NCI-H128 (cell line): ENCODE data around the gene KRT73.

Experiments used
- DNase-seq: peaks from one replicate; lab custom pipeline; 2025; ENCODE audit not compliant: unreplicated experiment; lab: John Stamatoyannopoulos, UW

Gene KRT73

GRCh38 chr12:52618216-52618615, at the start of gene KRT73:
KRT73 (minus strand) TSS chr12:52618559; CDS start chr12:52618524, 35 bp downstream.
- DNase-seq, result no peak

GRCh38 chr12:52667931-52668330, 49.6 kb upstream of the KRT73 start:
- DNase-seq, result no peak

- no peak for DNase-seq
Observed at GRCh38 chr12:52667509-52667908, 49.1 kb upstream of the KRT73 start.

DNA sequence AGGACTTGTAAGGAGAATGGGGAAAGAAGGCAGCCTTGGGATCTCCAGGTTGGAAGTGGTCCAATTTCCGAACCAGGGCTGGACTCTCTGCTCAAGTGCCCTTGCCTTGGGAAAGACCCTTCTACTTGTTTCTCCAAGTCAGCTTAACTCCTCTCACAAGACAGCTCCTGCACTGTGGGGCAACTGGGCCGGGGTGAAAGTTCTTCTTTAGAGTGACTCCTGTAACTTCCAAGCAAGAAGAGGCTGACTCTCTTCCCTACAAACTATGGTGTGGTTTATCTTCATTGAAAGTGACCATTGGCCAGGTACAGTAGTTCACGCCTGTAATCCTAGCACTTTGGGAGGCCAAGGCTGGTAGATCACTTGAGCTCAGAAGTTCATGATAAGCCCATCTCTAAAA, 48.1 kb upstream of the KRT73 start:
- no peak for DNase-seq

- DNase-seq, result no peak
Observed at GRCh38 chr12:52663420-52663819, 45.1 kb upstream of the KRT73 start.

GRCh38 chr12:52662918-52663229, 44.5 kb upstream of the KRT73 start:
- DNase-seq, result no peak

DNA sequence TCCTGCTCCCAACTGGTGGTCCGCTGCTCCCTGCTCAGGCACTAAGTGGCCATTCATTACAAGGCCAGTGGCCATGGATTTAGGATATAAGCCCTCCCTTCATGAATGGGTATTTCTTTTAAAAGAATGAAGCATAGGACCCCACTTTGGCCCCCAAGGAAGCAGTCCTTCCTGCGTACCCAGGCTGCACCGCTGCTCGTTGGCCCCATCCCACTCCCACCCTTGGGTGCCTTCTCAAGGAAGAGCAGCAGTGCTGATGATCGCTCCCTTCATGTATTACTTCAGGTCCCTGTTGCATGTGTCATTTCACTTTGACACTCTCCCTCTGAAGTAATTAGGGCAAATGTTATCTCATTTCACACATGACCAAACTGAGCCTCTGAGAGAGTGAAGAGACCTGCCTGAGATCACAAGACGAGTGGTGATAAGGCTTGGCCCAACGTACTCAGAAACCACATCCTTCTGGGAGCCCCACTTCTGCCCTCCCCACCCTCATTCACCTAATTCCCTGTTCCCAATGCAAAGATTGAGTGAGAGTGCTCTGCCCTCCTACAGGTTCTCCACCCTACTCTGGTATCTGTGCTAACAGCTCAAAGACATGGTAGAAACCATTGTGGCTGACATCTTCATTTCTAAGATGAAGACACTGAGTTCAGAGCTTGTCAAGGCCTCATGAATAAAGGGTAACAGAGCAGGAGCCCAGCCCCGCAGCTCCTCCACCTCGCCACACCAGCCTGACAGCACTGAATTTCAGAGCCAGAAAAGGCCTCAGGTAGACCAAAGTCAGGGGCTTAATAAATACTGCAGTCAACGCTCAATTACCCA, 43.9 kb upstream of the KRT73 start:
- DNase-seq, result no peak

DNA sequence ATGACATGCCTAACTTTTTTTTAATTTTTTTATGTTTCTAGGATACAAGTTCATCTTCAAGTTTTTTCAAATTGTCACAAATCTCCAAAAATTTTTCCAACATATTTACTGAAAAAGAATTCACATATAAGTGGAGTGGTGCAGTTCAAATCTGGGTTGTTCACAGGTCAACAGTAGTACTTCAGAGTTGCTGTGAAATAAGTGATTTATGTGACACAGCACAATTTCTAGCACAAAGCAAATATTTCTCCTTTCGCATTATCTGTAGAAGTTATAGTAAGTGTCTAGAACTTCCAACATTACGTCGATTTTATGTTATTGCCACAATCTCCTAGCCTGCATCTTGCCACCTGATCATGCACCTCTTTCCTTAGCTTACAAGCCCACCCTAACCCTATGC, 43.3 kb upstream of the KRT73 start:
- no peak for DNase-seq

GRCh38 chr12:52660934-52661499, 42.7 kb upstream of the KRT73 start:
- no peak for DNase-seq

DNA sequence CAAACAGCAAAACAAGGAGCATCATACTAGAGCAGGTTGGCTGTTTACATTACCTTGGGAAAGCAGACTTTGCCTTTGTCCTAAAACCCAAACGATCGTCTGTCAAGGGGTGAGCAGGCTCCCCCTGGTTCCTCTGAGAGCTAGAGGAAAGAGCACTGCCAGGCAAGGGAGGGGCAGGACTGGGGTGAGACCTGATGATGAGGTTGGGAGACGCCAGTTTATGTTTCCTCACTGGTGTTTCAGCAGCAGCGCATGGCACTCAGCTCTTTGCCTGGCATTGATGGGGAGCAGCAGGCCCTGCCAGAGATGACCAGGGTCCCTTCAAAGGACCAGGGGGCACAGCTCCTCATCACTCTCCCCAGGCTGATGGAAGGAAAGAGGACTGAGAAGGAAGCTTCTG, 41.6 kb upstream of the KRT73 start:
- DNase-seq, result no peak

GRCh38 chr12:52659395-52659794, 41.0 kb upstream of the KRT73 start:
- no peak for DNase-seq

DNA sequence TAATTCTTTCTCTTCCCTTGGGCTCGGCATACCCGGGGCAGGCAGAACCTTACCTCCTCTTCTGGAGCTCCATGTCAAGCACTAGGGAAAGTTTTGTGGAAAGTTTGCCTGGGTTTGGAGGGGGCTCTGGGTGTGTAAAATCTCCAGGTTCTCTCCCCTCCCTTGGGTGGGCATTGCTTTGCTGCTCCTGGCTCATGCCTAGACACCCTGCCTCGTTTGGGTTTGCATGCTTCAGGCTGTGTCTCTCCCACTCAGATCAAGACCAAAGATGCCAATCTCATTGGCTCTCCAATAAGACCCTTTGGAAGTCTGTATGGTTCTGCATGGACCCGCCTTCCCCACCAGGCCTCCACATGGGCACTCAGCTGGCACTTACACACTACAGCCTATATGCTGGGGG, 39.8 kb upstream of the KRT73 start:
- no peak for DNase-seq

- DNase-seq, result no peak
Observed at GRCh38 chr12:52657250-52657902, 39.0 kb upstream of the KRT73 start.

- DNase-seq, result no peak
Observed at GRCh38 chr12:52656616-52657015, 38.3 kb upstream of the KRT73 start.

DNA sequence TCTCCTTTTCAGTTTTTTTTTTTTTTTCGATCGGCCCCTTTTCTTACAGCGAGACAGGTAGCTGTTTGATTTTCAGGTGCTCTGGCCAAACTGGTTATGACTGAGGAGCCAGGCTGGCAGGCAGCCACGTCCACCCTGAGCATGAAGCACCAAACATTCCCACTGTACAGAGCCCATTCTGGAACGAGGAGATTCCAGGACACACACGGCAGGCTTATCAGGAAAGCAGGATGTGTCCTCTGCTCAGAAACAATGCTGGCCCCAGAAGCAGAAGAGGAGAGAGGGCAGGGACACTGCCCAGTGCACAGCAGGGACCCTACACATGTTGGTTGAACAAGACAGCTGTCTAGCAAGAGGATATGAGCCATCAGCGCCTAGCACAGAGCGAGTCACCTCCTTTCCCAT, 37.4 kb upstream of the KRT73 start:
- no peak for DNase-seq

DNA sequence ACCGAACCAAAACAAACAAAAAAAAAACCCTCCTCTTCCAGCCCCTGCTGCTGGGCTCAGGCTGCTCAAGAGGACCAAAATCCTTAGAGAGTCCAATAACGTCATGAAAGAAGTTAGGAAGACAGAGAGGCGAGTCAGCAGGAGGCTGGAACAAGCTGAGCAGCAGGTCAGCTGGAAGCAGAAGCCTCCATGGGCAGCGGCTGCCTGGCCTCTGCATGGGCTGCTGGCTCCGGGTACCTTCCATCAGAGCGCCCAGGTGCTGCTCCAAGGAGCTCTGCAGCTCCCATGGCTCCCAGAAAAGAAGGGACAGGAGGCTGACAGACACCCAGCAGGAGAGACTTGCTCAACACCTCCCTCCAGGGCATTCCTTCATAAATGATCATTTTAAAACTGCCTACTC, 36.9 kb upstream of the KRT73 start:
- no peak for DNase-seq

DNA sequence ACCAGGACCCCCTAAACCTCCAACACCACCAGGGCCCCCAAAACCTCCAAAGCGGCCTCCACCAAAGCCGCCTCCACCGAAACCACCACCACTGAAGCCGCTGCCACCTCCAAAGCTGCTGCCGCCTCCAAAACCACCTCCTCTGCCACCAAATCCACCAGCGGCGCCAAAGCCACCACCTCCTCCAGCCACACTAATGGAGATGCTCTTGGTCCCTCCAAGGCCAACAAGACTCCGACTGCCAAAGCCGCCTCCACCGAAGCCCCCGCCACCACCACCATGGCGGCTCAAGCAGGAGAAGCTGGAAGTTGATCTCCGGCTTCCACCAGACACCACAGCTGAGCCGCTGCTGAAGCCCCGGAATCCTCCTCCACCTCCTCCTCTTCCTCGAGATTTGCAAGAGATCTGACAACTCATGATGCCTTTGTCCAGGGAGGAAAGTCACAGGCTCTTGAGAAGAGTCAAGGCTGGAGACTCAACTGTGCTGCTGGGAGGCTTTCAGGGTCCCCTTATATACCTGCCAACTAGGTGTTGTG, 33.4 kb upstream of the KRT73 start, which contains the start of gene KRT2:
KRT2 (minus strand) TSS at position 486 of the 536 bp plus-strand sequence; CDS start at position 417, 69 bp downstream.
- no peak for DNase-seq

DNA sequence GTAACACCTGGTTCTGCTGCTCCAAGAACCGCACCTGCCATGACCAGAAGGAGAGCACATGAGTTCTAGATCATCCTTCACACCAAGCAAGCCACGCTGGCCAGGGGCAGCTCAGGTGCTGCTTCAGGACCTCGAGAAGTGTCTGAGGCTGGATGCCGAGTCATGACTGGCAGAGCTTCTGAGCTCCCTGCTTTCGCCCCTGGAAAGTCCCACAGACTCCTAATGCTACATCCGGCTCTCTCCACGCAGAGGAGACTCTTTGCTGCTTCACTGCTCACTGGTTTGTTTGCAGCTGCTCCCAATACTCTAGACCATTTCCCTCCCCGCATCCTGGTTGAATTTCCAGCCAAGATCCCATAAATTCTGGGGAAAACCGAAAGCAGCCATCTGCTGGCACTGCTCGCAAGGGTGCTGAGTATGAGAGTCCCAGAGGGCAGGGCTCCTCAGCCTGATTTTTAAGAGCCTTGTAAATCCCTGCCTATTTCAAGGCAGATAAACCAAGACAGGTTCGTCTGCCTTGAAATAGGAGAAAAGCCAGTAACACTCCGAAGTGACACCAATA, 32.2 kb upstream of the KRT73 start:
- DNase-seq, result no peak

DNA sequence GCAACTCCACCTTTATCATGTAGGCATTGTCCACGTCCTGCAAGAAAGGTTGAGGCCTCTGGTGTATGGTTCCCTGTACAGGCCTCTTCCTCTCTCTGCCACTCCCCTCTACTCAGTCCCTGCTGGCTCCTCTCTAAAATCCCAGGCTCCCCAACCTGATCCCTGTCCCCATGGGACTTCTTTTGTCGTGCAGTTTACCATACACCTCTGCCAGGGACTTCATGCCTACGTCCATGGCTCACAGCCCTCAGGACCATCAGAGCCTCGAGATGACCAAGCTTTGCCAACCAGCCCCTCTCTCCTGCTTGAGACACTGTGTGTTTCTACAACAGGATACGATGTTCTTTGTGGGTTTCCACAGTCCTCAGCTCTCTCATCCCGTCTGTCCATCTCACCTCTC, 30.7 kb upstream of the KRT73 start:
- DNase-seq, result no peak

DNA sequence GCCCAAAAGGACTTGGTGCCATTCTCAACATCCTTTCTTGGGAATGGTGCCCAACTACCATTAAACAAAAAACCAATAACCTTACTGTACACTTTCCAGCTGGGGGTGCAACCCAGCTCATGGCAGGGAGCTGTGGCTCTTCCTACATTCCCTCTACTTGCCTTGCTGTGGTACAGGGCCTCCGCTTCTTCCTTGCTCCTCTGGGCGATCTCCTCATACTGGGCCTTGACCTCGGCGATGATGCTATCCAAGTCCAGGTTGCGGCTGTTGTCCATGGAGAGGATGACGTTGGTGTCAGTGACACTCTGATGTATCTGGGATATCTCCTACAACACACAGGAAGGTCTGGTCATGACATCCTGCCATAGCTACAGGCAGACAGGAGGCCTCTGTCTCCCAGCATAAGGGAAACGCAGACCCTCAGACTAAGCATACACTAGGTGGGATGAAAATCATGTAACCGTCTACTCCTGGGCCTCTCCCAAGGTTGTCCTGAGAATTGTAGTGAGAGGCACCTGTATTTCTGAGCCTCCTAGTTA, 29.7 kb upstream of the KRT73 start:
- DNase-seq, result no peak

- no peak for DNase-seq
Observed at GRCh38 chr12:52647601-52648000, 29.2 kb upstream of the KRT73 start.
